CD4-positive, alpha-beta T cell (primary cell): ENCODE data around the gene MASTL. TPM values are rescaled to one million over a fixed set of nuclear protein-coding genes. Genes with fewer than 3 reads are reported as not detected.
"Not testable (repeated sequence)": the region's sequence is repeated elsewhere in the genome, so short reads cannot be mapped to it uniquely, and the experiment has no call there.

Source experiments
- ATAC-seq: fragments of 200-7000 bp; cut with Tn5 transposase; one replicate; pipeline ENCODE4 v1.10.0; 2022; ENCODE audit warnings: mild to moderate bottlenecking; ENCODE audit not compliant: poor library complexity
- CTCF ChIA-PET: fragments of 350-600 bp; sonication (Branson Sonifier 250); formaldehyde crosslinking; loops from one replicate; lab custom pipeline; 2021; ENCODE audit warnings: antibody characterized with exemption, inconsistent platforms; lab: Charles Lee
- POLR2A ChIA-PET: fragments of 350-600 bp; sonication (Branson Sonifier 250); formaldehyde crosslinking; loops from one replicate; lab custom pipeline; 2021; ENCODE audit warnings: antibody characterized with exemption, inconsistent platforms; lab: Charles Lee
- DNase-seq, 14 experiments: peaks; one replicate each; pipeline ENCODE4 v3.0.0-alpha.2; 2013 to 2020; ENCODE audit warnings: mixed read lengths in 2 of 14
- H3K27ac ChIP-seq, 2 donors: one replicate each; pipeline versions ENCODE4 v1.5.1 to v1.7.0; 2013; ENCODE audit warnings: low read length in 2 of 2, low read depth in 1 of 2, mild to moderate bottlenecking in 1 of 2
- H3K27me3 ChIP-seq, 2 experiments: 1 replicate in 1 of 2; 2 replicates in 1 of 2; pipeline versions ENCODE4 v1.6.1 to v1.7.0; 2013; ENCODE audit warnings: low read length in 2 of 2, control low read depth in 1 of 2, mild to moderate bottlenecking in 1 of 2, moderate library complexity in 1 of 2; ENCODE audit not compliant: insufficient read depth in 2 of 2, control insufficient read depth in 1 of 2
- H3K36me3 ChIP-seq: one replicate; pipeline ENCODE4 v1.6.1; 2013; ENCODE audit warnings: low read length, control low read depth; ENCODE audit not compliant: insufficient read depth
- H3K4me1 ChIP-seq: one replicate; pipeline ENCODE4 v1.6.1; 2013; ENCODE audit warnings: low read length, control low read depth; ENCODE audit not compliant: insufficient read depth
- H3K4me3 ChIP-seq: one replicate; pipeline ENCODE4 v1.5.1; 2013; ENCODE audit warnings: mild to moderate bottlenecking, low read length, moderate library complexity
- H3K9me3 ChIP-seq, 2 experiments: 1 replicate in 1 of 2; 2 replicates in 1 of 2; pipeline versions ENCODE4 v1.6.1 to v1.7.0; 2013; ENCODE audit warnings: low read length in 2 of 2, mild to moderate bottlenecking in 2 of 2, control low read depth in 1 of 2, moderate library complexity in 1 of 2; ENCODE audit not compliant: control insufficient read depth in 1 of 2, insufficient read depth in 1 of 2
- H3K27ac Mint-ChIP-seq: one replicate; pipeline ENCODE4 v1.8.0; 2020; ENCODE audit warnings: mixed read lengths
- H3K27me3 Mint-ChIP-seq: one replicate; pipeline ENCODE4 v1.8.0; 2021; ENCODE audit warnings: mixed read lengths
- H3K36me3 Mint-ChIP-seq: one replicate; pipeline ENCODE4 v1.8.0; 2021; ENCODE audit warnings: low read depth, mixed read lengths
- H3K4me1 Mint-ChIP-seq: one replicate; pipeline ENCODE4 v1.8.0; 2021; ENCODE audit warnings: low read depth, mixed read lengths
- H3K4me3 Mint-ChIP-seq: one replicate; pipeline ENCODE4 v1.8.0; 2020; ENCODE audit warnings: mild to moderate bottlenecking, mixed read lengths
- H3K9me3 Mint-ChIP-seq: one replicate; pipeline ENCODE4 v1.8.0; 2020; ENCODE audit warnings: mixed read lengths
- CTCF ChIP-seq: fragments of 200-600 bp; IDR thresholded peaks from one replicate; pipeline ENCODE4 v1.8.0; 2022; ENCODE audit warnings: antibody characterized with exemption, mild to moderate bottlenecking
- intact Hi-C, 2 experiments: fragments of 100-400 bp; cut with DNase I in 1 of 2; cut with micrococcal nuclease in 1 of 2; formaldehyde crosslinking; loops; one replicate each; pipeline versions ENCODE4 v1.15.1 to v1.9.0; 2023 to 2025; cut with DNase I, micrococcal nuclease
- total RNA-seq, 174 experiments: library from RNA in 2 of 174; stranded (reverse) in 2 of 174; gene quantifications; one replicate each; pipeline ENCODE4 v1.2.3 and lab custom pipeline; 2021 to 2026

MASTL gene
- total RNA-seq, 2 experiments from 2014 or later: 24.2 to 25.1 TPM

- H3K36me3 Mint-ChIP-seq: peaks cover 62% of the 10 kb centered on the region
- intact Hi-C loops: loop anchor here (2.0 to 10.0 kb wide), 6 partner anchors 36 to 1381 kb away; partner anchors contain the start of genes ANKRD26 (in 1 of the 2), MPP7 (in 1 of the 2) and WAC (in 1 of the 2)
- ATAC-seq (no peak), DNase-seq (no peak)
- Histone ChIP-seq H3K27me3 (no peaks in the 10 kb centered on the region), H3K4me3 (peak overlapping the region; percentile 97), H3K36me3 (peaks cover 10% of the 10 kb centered on the region), H3K27ac (no peak overlapping the region), H3K9me3 (no peaks in the 10 kb centered on the region), H3K4me1 (peaks cover 31% of the 10 kb centered on the region)
- ChIA-PET POLR2A (interaction anchor here (0.9 to 3.2 kb wide), 21 partner anchors 9 to 1381 kb away, joined by 3 to 123 read pairs (median 8); partner anchors contain the start of genes ACBD5, ANKRD26 and RAB18), CTCF (interaction anchor here (1.2 kb wide), 1 partner anchor 32 kb away, joined by 5 read pairs; no protein-coding TSS in a partner anchor)
- H3K4me3 Mint-ChIP-seq: peak overlapping the region; percentile 97
- TF ChIP-seq CTCF: no peak
- H3K9me3 Mint-ChIP-seq: no peaks in the 10 kb centered on the region
- no peaks in the 10 kb centered on the region for H3K27me3 Mint-ChIP-seq
- peak overlapping the region; percentile 100 for H3K27ac Mint-ChIP-seq
- H3K4me1 Mint-ChIP-seq: peaks cover 60% of the 10 kb centered on the region
Observed at GRCh38 chr10:27153329-27153728, 1.8 kb upstream of the MASTL start.

- H3K27ac ChIP-seq: peak overlapping the region; percentile 100
- intact Hi-C loops: loop anchor here (1.0 to 10.0 kb wide), 9 partner anchors 37 to 1381 kb away; partner anchors contain the start of genes ABI1 (in 1 of the 2), ANKRD26 (in 1 of the 2), MPP7 (in 1 of the 2) and WAC (in 1 of the 2)
- no peaks in the 10 kb centered on the region for H3K27me3 Mint-ChIP-seq
- ChIA-PET CTCF (interaction anchor here (1.1 to 2.0 kb wide), 8 partner anchors 9 to 293 kb away, joined by 3 to 10 read pairs (median 4); partner anchors contain the start of gene ABI1), POLR2A (interaction anchor here (0.6 to 3.2 kb wide), 38 partner anchors 8 to 1381 kb away, joined by 3 to 123 read pairs (median 6); partner anchors contain the start of genes ABI1, ACBD5, ANKRD26 and MPP7)
- peaks cover 60% of the 10 kb centered on the region for H3K4me1 Mint-ChIP-seq
- H3K9me3 Mint-ChIP-seq: no peaks in the 10 kb centered on the region
- peak; percentile 3 for ATAC-seq
- H3K27me3 ChIP-seq: no peaks in the 10 kb centered on the region
- H3K4me3 ChIP-seq: peak overlapping the region; percentile 97
- peak overlapping the region; percentile 97 for H3K4me3 Mint-ChIP-seq
- no peak for TF ChIP-seq CTCF
- H3K27ac Mint-ChIP-seq: peak overlapping the region; percentile 100
- DNase-seq: peak in 5 of 14 experiments; percentile 1 to 36 (median 18)
- no peaks in the 10 kb centered on the region for H3K9me3 ChIP-seq
- peaks cover 62% of the 10 kb centered on the region for H3K36me3 Mint-ChIP-seq
- H3K36me3 ChIP-seq: peaks cover 5% of the 10 kb centered on the region
- peaks cover 31% of the 10 kb centered on the region for H3K4me1 ChIP-seq
Observed at GRCh38 chr10:27153845-27154193, 1.3 kb upstream of the MASTL start.

GRCh38 chr10:27156566-27156965 lies 1.4 kb downstream of the MASTL start:
- Mint-ChIP-seq H3K27ac (peak overlapping the region; percentile 100), H3K36me3 (peaks cover 59% of the 10 kb centered on the region), H3K4me3 (peak overlapping the region; percentile 88), H3K4me1 (peaks cover 48% of the 10 kb centered on the region)
- Histone ChIP-seq H3K4me1 (peaks cover 31% of the 10 kb centered on the region), H3K4me3 (peak overlapping the region; percentile 97), H3K27ac (peak overlapping the region; percentile 100)
- POLR2A ChIA-PET: interaction anchor here (1.0 to 3.2 kb wide), 4 partner anchors 83 to 348 kb away, joined by 3 to 123 read pairs (median 4); partner anchors contain the start of gene RAB18
- CTCF ChIA-PET: interaction anchor here (1.3 kb wide), 1 partner anchor 85 kb away, joined by 3 read pairs; no protein-coding TSS in a partner anchor
- peak in 2 of 14 experiments; percentile 6 to 31 for DNase-seq
- H3K9me3 ChIP-seq, H3K27me3 ChIP-seq, H3K9me3 Mint-ChIP-seq, ATAC-seq, H3K27me3 Mint-ChIP-seq, H3K36me3 ChIP-seq: not testable (repeated sequence)
- intact Hi-C loops: loop anchor here (5.0 to 10.0 kb wide), 5 partner anchors 346 to 1378 kb away; partner anchors contain the start of genes MPP7 (in 1 of the 2), PDSS1 (in 1 of the 2), RAB18 (in 1 of the 2) and WAC (in 1 of the 2)
